ENCODE results near the gene VPREB3.

Gene VPREB3

GRCh38 chr22:23782252-23782651, 28.0 kb upstream of the VPREB3 start:
- no peak for DNase-seq

- no peak for DNase-seq
Observed at GRCh38 chr22:23781511-23782183, 27.4 kb upstream of the VPREB3 start.

- no peak for DNase-seq
Observed at GRCh38 chr22:23781065-23781464, 26.8 kb upstream of the VPREB3 start.

- DNase-seq = no peak
Observed at GRCh38 chr22:23780146-23780748, 26.0 kb upstream of the VPREB3 start.

GRCh38 chr22:23779731-23780130, 25.5 kb upstream of the VPREB3 start:
- DNase-seq = no peak

GRCh38 chr22:23779083-23779482, 24.9 kb upstream of the VPREB3 start:
- no peak for DNase-seq

- no peak for DNase-seq
Observed at GRCh38 chr22:23778577-23778900, 24.3 kb upstream of the VPREB3 start.

- DNase-seq = no peak
Observed at GRCh38 chr22:23777776-23778576, 23.8 kb upstream of the VPREB3 start.

- no peak for DNase-seq
Observed at GRCh38 chr22:23775779-23776375, 21.7 kb upstream of the VPREB3 start.

- no peak for DNase-seq
Observed at GRCh38 chr22:23774922-23775436, 20.8 kb upstream of the VPREB3 start.

- no peak for DNase-seq
Observed at GRCh38 chr22:23774114-23774921, 20.1 kb upstream of the VPREB3 start.

GRCh38 chr22:23773483-23774113, 19.4 kb upstream of the VPREB3 start:
- no peak for DNase-seq

GRCh38 chr22:23772649-23773473, 18.6 kb upstream of the VPREB3 start, which contains the start of gene MMP11:
Gene MMP11, plus strand, starts transcription at chr22:23772849. Its CDS starts 22 bp downstream, at chr22:23772871.
- DNase-seq = peak; percentile 19

- DNase-seq = no peak
Observed at GRCh38 chr22:23772315-23772648, 18.1 kb upstream of the VPREB3 start.

- no peak for DNase-seq
Observed at GRCh38 chr22:23769321-23769965, 15.2 kb upstream of the VPREB3 start.

- DNase-seq = peak; percentile 82
Observed at GRCh38 chr22:23767673-23768548, 13.7 kb upstream of the VPREB3 start, which contains the start of gene CHCHD10. Gene CHCHD10, minus strand, starts transcription at chr22:23767972. Its CDS starts 98 bp downstream, at chr22:23767874.

GRCh38 chr22:23767303-23767672, 13.1 kb upstream of the VPREB3 start:
- no peak for DNase-seq

- DNase-seq = no peak
Observed at GRCh38 chr22:23764899-23765881, 11.0 kb upstream of the VPREB3 start.
